IMR-90 (cell line): ENCODE results near the gene HAO2.

Experiments used
- CEBPB ChIP-seq: IDR thresholded peaks from 2 replicates; pipeline ENCODE4 v1.6.1; 2012; ENCODE audit warnings: low read depth, low read length, improper control_type of control experiment
- CTCF ChIP-seq: conservative IDR thresholded peaks from 2 replicates; pipeline ENCODE4 v1.5.1; 2012; ENCODE audit warnings: mild to moderate bottlenecking, low read depth, low read length, improper control_type of control experiment
- MXI1 ChIP-seq: IDR thresholded peaks from 2 replicates; pipeline ENCODE4 v1.6.1; 2012; ENCODE audit warnings: low read depth, mild to moderate bottlenecking, low read length, moderate library complexity, borderline replicate concordance
- RFX5 ChIP-seq: IDR thresholded peaks from 2 replicates; pipeline ENCODE4 v1.8.0; 2012; ENCODE audit warnings: low read depth, mild to moderate bottlenecking, low read length, moderate library complexity

GRCh38 chr1:119332622-119333021, 36.0 kb upstream of the HAO2 start:
- TF ChIP-seq CTCF (no peak), CEBPB (no peak), MXI1 (no peak), RFX5 (no peak)
